Measurements from ENCODE around the gene COL4A4. TPM values are rescaled to one million over a fixed set of nuclear protein-coding genes. Genes with fewer than 3 reads are reported as not detected.

Gene COL4A4
- total RNA-seq, 1 experiment from 2014 or later = 3.1 TPM

GRCh38 chr2:226977775-226978190, 186.2 kb downstream of the COL4A4 start (continued):
- TF ChIP-seq JAZF1 (CRISPR knock-in tag; IDR thresholded peaks at IDR 0.05) = no peak
- TF ChIP-seq CTCF (IDR thresholded peaks at IDR 0.05) = no peak
- no peak for TF ChIP-seq ZNF219 (CRISPR knock-in tag; IDR thresholded peaks at IDR 0.05; ENCODE audit: borderline replicate concordance)
- TF ChIP-seq ZBTB43 (CRISPR knock-in tag; IDR thresholded peaks at IDR 0.05) = no peak
- TF ChIP-seq TP53 (CRISPR knock-in tag; IDR thresholded peaks at IDR 0.05) = no peak
- TF ChIP-seq NFATC4 (CRISPR knock-in tag; IDR thresholded peaks at IDR 0.05) = no peak
- no peak for TF ChIP-seq MXD4 (CRISPR knock-in tag; IDR thresholded peaks at IDR 0.05; ENCODE audit: borderline replicate concordance)
- no peak for TF ChIP-seq ZMAT4 (CRISPR knock-in tag; IDR thresholded peaks at IDR 0.05)
- TF ChIP-seq E2F4 (CRISPR knock-in tag; IDR thresholded peaks at IDR 0.05; ENCODE audit: borderline replicate concordance, low read depth) = no peak
- no peak for TF ChIP-seq E2F1 (CRISPR knock-in tag; IDR thresholded peaks at IDR 0.05)
- no peak for TF ChIP-seq ZNF532 (CRISPR knock-in tag; IDR thresholded peaks at IDR 0.05; ENCODE audit: borderline replicate concordance)

DNA sequence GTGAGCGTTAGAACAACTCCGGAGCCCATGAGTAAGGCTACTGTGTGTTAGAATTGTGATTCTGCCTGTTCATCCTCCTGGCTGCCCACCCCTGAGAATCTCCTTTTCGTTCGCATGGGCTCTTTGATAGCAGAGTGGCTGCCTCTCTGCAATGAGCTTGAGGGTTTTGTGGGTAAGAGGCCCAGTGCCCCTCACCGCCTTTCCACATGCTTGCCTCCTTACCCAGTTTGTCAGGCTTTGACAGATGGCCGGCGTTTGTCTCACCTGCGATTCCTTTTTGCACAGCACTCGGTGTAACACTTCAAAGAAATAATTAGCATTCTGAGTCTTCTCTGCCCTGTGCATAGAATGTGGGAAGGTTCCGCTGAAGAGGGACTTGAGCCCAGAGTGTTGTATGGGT, 190.2 kb downstream of the COL4A4 start:
- DNase-seq (ENCODE audit: low spot score) (no peak), ATAC-seq (no peak)
- ChIA-PET POLR2A (no interaction called here), CTCF (no interaction called here)
- H3K4me1 Mint-ChIP-seq = peaks cover 18% of the 10 kb centered on the region
- no peak overlapping the region for H3K27ac Mint-ChIP-seq
- H3K4me3 Mint-ChIP-seq = no peak overlapping the region
- H3K27me3 Mint-ChIP-seq (ENCODE audit: low read depth) = no peaks in the 10 kb centered on the region
- H3K9me3 Mint-ChIP-seq = no peaks in the 10 kb centered on the region
- H3K36me3 Mint-ChIP-seq = no peaks in the 10 kb centered on the region
- TF ChIP-seq, protein P1, sequence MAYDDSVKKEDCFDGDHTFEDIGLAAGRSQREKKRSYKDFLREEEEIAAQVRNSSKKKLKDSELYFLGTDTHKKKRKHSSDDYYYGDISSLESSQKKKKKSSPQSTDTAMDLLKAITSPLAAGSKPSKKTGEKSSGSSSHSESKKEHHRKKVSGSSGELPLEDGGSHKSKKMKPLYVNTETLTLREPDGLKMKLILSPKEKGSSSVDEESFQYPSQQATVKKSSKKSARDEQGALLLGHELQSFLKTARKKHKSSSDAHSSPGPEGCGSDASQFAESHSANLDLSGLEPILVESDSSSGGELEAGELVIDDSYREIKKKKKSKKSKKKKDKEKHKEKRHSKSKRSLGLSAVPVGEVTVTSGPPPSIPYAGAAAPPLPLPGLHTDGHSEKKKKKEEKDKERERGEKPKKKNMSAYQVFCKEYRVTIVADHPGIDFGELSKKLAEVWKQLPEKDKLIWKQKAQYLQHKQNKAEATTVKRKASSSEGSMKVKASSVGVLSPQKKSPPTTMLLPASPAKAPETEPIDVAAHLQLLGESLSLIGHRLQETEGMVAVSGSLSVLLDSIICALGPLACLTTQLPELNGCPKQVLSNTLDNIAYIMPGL (CRISPR knock-in tag; IDR thresholded peaks at IDR 0.05) = no peak
- TF ChIP-seq, protein P2, sequence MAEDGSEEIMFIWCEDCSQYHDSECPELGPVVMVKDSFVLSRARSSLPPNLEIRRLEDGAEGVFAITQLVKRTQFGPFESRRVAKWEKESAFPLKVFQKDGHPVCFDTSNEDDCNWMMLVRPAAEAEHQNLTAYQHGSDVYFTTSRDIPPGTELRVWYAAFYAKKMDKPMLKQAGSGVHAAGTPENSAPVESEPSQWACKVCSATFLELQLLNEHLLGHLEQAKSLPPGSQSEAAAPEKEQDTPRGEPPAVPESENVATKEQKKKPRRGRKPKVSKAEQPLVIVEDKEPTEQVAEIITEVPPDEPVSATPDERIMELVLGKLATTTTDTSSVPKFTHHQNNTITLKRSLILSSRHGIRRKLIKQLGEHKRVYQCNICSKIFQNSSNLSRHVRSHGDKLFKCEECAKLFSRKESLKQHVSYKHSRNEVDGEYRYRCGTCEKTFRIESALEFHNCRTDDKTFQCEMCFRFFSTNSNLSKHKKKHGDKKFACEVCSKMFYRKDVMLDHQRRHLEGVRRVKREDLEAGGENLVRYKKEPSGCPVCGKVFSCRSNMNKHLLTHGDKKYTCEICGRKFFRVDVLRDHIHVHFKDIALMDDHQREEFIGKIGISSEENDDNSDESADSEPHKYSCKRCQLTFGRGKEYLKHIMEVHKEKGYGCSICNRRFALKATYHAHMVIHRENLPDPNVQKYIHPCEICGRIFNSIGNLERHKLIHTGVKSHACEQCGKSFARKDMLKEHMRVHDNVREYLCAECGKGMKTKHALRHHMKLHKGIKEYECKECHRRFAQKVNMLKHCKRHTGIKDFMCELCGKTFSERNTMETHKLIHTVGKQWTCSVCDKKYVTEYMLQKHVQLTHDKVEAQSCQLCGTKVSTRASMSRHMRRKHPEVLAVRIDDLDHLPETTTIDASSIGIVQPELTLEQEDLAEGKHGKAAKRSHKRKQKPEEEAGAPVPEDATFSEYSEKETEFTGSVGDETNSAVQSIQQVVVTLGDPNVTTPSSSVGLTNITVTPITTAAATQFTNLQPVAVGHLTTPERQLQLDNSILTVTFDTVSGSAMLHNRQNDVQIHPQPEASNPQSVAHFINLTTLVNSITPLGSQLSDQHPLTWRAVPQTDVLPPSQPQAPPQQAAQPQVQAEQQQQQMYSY (CRISPR knock-in tag; IDR thresholded peaks at IDR 0.05) = no peak
- TF ChIP-seq HMGA2 (CRISPR knock-in tag; IDR thresholded peaks at IDR 0.05) (no peak), ZNF396 (CRISPR knock-in tag; IDR thresholded peaks at IDR 0.05; ENCODE audit: borderline replicate concordance) (no peak), MLX (CRISPR knock-in tag; IDR thresholded peaks at IDR 0.05) (no peak), TEAD4 (CRISPR knock-in tag; IDR thresholded peaks at IDR 0.05) (no peak)
- TF ChIP-seq, protein P3, sequence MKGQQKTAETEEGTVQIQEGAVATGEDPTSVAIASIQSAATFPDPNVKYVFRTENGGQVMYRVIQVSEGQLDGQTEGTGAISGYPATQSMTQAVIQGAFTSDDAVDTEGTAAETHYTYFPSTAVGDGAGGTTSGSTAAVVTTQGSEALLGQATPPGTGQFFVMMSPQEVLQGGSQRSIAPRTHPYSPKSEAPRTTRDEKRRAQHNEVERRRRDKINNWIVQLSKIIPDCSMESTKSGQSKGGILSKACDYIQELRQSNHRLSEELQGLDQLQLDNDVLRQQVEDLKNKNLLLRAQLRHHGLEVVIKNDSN (CRISPR knock-in tag; IDR thresholded peaks at IDR 0.05) = no peak

Data from WTC11 (cell line).